CD4-positive, alpha-beta T cell treated with Interleukin-6 for 4 hours (primary cell): ENCODE measurements around the gene CTRB1.
"Not testable (repeated sequence)": the region's sequence is repeated elsewhere in the genome, so short reads cannot be mapped to it uniquely, and the experiment has no call there.

ENCODE experiments used
- DNase-seq: peaks from one replicate; pipeline ENCODE4 v3.0.0-alpha.2; 2020; ENCODE audit warnings: mixed read lengths

Gene CTRB1

GRCh38 chr16:75257886-75258806 is 39.4 kb downstream of the CTRB1 start:
- no peak for DNase-seq

- DNase-seq, result no peak
Observed at GRCh38 chr16:75258807-75259141, 40.0 kb downstream of the CTRB1 start.

- no peak for DNase-seq
Observed at GRCh38 chr16:75260851-75261589, 42.2 kb downstream of the CTRB1 start.

GRCh38 chr16:75261590-75262078 is 42.8 kb downstream of the CTRB1 start:
- no peak for DNase-seq

GRCh38 chr16:75262104-75262799 is 43.5 kb downstream of the CTRB1 start:
- DNase-seq, result no peak

GRCh38 chr16:75262800-75263127 is 44.0 kb downstream of the CTRB1 start:
- DNase-seq, result no peak

- DNase-seq, result no peak
Observed at GRCh38 chr16:75263291-75263962, 44.6 kb downstream of the CTRB1 start.

- no peak for DNase-seq
Observed at GRCh38 chr16:75263963-75264445, 45.2 kb downstream of the CTRB1 start.

- no peak for DNase-seq
Observed at GRCh38 chr16:75264457-75264998, 45.7 kb downstream of the CTRB1 start.

GRCh38 chr16:75264999-75265910 is 46.5 kb downstream of the CTRB1 start:
- DNase-seq, result no peak

- no peak for DNase-seq
Observed at GRCh38 chr16:75265911-75266701, 47.3 kb downstream of the CTRB1 start.

GRCh38 chr16:75266738-75267630 is 48.2 kb downstream of the CTRB1 start:
- no peak for DNase-seq

- DNase-seq, result no peak
Observed at GRCh38 chr16:75267631-75268264, 49.0 kb downstream of the CTRB1 start.

- DNase-seq, result not testable (repeated sequence)
Observed at GRCh38 chr16:75269358-75269757, 50.6 kb downstream of the CTRB1 start.

- DNase-seq, result no peak
Observed at GRCh38 chr16:75271441-75272096, 52.8 kb downstream of the CTRB1 start.

GRCh38 chr16:75272097-75272551 is 53.3 kb downstream of the CTRB1 start:
- DNase-seq, result no peak

- DNase-seq, result not testable (repeated sequence)
Observed at GRCh38 chr16:75272629-75273028, 53.8 kb downstream of the CTRB1 start.
